ENCODE measurements around the gene CEP85.

Gene CEP85

DNA sequence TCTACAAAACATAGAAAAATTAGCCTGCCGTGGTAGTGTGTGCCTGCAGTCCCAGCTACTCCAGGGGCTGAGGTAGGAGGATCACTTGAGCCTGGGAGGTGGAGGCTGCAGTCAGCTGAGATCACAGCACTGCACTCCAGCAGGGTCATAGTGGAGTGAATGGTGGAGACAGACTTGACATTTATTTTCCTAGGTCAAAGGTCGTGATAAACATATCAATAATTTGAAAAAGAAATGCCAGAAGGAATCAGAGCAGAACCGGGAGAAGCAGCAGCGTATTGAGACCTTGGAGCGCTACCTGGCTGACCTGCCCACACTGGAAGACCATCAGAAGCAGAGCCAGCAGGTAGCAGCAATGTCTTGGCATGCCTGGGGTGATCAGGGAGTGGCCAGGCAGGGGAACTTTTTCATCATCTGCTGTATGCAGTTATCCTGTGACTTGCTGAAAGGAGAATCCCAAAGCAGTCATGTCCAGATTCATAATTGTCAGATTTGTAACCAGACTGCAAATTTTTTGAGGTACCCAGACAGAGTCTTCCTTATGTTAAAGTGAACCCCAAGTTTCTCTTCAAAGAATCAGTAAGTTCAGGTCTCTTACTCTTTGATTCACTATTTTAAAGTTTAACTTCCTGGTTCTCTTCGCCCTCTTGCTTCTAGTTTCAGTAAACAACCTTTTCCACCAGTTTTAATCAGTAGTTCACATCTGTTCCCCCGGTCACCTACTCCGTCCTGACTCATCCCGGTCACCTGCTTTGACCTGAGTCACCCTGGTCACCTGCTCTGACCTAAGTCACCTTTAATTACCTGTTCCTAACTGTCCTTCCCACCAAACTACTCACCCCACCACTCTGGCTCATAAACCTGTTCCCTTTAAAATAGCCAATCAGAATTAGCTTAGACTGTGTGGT lies 34.5 kb downstream of the CEP85 start:
- TF ChIP-seq SIN3A (IDR thresholded peaks at IDR 0.05; ENCODE audit: borderline replicate concordance, insufficient read depth, low read length) = no peak
- TF ChIP-seq, protein P1, sequence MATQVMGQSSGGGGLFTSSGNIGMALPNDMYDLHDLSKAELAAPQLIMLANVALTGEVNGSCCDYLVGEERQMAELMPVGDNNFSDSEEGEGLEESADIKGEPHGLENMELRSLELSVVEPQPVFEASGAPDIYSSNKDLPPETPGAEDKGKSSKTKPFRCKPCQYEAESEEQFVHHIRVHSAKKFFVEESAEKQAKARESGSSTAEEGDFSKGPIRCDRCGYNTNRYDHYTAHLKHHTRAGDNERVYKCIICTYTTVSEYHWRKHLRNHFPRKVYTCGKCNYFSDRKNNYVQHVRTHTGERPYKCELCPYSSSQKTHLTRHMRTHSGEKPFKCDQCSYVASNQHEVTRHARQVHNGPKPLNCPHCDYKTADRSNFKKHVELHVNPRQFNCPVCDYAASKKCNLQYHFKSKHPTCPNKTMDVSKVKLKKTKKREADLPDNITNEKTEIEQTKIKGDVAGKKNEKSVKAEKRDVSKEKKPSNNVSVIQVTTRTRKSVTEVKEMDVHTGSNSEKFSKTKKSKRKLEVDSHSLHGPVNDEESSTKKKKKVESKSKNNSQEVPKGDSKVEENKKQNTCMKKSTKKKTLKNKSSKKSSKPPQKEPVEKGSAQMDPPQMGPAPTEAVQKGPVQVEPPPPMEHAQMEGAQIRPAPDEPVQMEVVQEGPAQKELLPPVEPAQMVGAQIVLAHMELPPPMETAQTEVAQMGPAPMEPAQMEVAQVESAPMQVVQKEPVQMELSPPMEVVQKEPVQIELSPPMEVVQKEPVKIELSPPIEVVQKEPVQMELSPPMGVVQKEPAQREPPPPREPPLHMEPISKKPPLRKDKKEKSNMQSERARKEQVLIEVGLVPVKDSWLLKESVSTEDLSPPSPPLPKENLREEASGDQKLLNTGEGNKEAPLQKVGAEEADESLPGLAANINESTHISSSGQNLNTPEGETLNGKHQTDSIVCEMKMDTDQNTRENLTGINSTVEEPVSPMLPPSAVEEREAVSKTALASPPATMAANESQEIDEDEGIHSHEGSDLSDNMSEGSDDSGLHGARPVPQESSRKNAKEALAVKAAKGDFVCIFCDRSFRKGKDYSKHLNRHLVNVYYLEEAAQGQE (IDR thresholded peaks at IDR 0.05; ENCODE audit: insufficient read depth in 1 of 2, low read depth in 2 of 2, low read length in 2 of 2) = no peak
- TF ChIP-seq FOXP2 (optimal IDR thresholded peaks at IDR 0.05; ENCODE audit: borderline replicate concordance, extremely low read depth, extremely low read length, insufficient read depth) = no peak
- TF ChIP-seq TAF1 (IDR thresholded peaks at IDR 0.05; ENCODE audit: borderline replicate concordance, insufficient read depth, low read length) = no peak
- TF ChIP-seq POLR2AphosphoS5 (IDR thresholded peaks at IDR 0.05; ENCODE audit: low read depth, low read length) = no peak

DNA sequence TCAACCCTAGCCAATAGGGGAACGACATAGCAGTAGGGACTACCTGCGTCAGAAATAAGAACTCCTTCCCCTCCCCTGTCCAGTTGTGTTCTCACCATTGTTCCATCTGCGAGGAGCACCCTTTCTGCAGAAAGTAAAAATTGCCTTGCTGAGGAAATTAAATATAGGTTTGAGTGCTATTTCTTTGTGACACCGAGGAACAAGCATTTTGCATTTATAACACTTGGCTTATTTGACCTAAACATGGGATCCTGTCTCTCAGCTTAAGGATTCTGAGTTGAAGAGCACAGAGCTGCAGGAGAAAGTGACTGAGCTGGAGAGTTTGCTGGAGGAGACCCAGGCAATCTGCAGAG lies 35.2 kb downstream of the CEP85 start:
- TF ChIP-seq FOXP2 (optimal IDR thresholded peaks at IDR 0.05; ENCODE audit: borderline replicate concordance, extremely low read depth, extremely low read length, insufficient read depth) (no peak), POLR2AphosphoS5 (IDR thresholded peaks at IDR 0.05; ENCODE audit: low read depth, low read length) (no peak), SIN3A (IDR thresholded peaks at IDR 0.05; ENCODE audit: borderline replicate concordance, insufficient read depth, low read length) (no peak), TAF1 (IDR thresholded peaks at IDR 0.05; ENCODE audit: borderline replicate concordance, insufficient read depth, low read length) (no peak)
- TF ChIP-seq, protein P1 (IDR thresholded peaks at IDR 0.05; ENCODE audit: insufficient read depth in 1 of 2, low read depth in 2 of 2, low read length in 2 of 2) = no peak

DNA sequence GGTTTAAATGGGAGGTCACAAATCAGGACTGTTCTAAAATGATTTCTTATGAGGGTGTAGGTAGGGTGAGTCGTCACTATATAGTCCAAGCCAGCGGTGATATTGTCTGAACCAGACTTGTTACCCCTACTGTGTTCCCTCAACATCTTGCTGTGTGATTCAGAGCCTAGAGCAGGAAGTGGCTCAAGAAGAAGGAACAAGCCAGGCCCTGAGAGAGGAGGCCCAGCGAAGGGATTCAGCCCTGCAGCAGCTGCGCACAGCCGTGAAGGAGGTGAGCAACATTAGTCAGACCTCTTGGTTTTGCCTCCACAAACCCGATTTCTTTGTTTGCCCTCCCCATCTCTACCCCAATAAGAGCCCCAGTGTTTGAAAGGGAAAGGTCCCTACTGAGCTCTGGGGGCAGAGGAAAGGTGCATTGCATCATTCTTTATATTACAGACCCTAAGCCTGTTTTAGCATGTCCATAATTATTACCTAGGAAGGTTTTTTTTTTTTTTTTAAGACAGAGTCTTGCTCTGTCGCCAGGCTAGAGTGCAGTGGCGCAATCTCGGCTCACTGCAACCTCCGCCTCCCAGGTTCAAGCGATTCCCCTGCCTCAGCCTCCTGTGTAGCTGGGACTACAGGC lies 40.9 kb downstream of the CEP85 start:
- TF ChIP-seq FOXP2 (optimal IDR thresholded peaks at IDR 0.05; ENCODE audit: borderline replicate concordance, extremely low read depth, extremely low read length, insufficient read depth) = no peak

DNA sequence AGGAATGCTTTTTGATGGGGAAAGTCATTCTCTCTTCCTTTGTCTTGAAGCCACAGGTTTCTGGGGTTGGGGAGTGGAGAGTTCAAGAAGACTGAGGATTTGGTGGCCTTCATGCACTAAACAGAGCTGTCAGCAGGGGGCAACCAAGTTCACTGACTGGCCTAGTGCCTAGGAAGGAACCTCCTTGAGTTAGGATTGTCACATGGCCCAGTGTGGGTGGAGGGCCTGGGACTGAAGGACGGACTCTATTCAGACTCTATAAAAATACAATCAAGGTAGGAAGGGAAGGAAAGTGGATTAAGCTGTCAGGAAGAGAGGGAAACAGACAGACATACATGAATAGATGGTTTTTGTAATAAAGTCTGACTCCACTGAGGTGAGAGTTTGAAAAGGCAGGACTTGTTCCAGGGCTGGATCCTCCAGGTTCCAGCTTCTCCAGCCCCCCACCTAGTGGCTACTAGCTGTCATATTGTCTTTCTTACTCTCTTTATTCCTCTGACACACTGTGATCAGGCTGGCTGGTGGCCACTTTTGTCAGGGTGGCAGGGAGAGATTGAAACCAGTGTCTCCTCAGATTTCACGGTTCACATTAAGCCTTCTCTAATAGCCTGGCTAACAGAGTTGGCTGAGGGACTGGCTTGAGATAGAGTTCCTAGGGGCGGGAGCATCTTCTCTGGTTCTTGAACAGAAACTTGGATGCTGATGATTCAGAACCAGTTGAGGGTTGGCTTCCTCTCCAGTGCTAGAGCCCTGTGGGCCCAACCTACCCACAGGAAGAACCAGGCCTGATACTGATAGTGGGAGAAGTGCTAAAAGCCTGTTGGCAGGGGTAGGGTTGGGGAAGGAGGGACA lies 41.8 kb downstream of the CEP85 start:
- TF ChIP-seq POLR2AphosphoS5 (IDR thresholded peaks at IDR 0.05; ENCODE audit: low read depth, low read length) (no peak), SIN3A (IDR thresholded peaks at IDR 0.05; ENCODE audit: borderline replicate concordance, insufficient read depth, low read length) (peak; percentile 47; the same call in 1 of the 2 replicates)
- TF ChIP-seq, protein P1 (IDR thresholded peaks at IDR 0.05; ENCODE audit: insufficient read depth in 1 of 2, low read depth in 2 of 2, low read length in 2 of 2) = no peak

DNA sequence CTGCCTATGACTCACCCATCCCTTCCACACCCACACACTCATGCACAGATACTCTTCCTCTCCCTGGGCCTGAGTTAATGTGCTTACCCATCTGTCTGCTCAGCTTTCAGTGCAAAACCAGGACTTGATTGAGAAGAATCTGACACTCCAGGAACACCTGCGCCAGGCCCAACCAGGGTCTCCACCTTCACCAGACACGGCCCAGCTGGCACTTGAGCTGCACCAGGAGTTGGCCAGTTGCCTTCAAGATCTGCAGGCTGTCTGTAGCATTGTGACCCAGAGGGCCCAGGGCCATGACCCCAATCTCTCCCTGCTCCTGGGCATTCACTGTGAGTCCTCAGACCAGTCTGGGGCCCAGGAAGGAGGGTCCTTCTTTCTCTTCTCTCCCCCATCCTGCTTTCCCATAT lies 42.4 kb downstream of the CEP85 start:
- TF ChIP-seq TAF1 (IDR thresholded peaks at IDR 0.05; ENCODE audit: borderline replicate concordance, insufficient read depth, low read length) = no peak
- no peak for TF ChIP-seq POLR2AphosphoS5 (IDR thresholded peaks at IDR 0.05; ENCODE audit: low read depth, low read length)
- TF ChIP-seq, protein P1 (IDR thresholded peaks at IDR 0.05; ENCODE audit: insufficient read depth in 1 of 2, low read depth in 2 of 2, low read length in 2 of 2) = no peak
- no peak for TF ChIP-seq SIN3A (IDR thresholded peaks at IDR 0.05; ENCODE audit: borderline replicate concordance, insufficient read depth, low read length)
- TF ChIP-seq FOXP2 (optimal IDR thresholded peaks at IDR 0.05; ENCODE audit: borderline replicate concordance, extremely low read depth, extremely low read length, insufficient read depth) = no peak

Measured in PFSK-1 (cell line).